ENCODE data around the gene NATD1. TPM values are rescaled to one million over a fixed set of nuclear protein-coding genes. Genes with fewer than 3 reads are reported as not detected.
"Not testable (repeated sequence)": the region's sequence is repeated elsewhere in the genome, so short reads cannot be mapped to it uniquely, and the experiment has no call there.

The NATD1 gene
- total and polyA plus RNA-seq, 4 donors: 1.4 to 24.5 (median 2.9) TPM

GRCh38 chr17:21228111-21228510, 25.1 kb downstream of the NATD1 start:
- DNase-seq (ENCODE audit: low spot score): no peak
- TF ChIP-seq, protein P1, sequence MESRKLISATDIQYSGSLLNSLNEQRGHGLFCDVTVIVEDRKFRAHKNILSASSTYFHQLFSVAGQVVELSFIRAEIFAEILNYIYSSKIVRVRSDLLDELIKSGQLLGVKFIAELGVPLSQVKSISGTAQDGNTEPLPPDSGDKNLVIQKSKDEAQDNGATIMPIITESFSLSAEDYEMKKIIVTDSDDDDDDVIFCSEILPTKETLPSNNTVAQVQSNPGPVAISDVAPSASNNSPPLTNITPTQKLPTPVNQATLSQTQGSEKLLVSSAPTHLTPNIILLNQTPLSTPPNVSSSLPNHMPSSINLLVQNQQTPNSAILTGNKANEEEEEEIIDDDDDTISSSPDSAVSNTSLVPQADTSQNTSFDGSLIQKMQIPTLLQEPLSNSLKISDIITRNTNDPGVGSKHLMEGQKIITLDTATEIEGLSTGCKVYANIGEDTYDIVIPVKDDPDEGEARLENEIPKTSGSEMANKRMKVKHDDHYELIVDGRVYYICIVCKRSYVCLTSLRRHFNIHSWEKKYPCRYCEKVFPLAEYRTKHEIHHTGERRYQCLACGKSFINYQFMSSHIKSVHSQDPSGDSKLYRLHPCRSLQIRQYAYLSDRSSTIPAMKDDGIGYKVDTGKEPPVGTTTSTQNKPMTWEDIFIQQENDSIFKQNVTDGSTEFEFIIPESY (IDR thresholded peaks at IDR 0.05): no peak
- no peak for TF ChIP-seq SP1 (IDR thresholded peaks at IDR 0.05)
- TF ChIP-seq EGR1 (IDR thresholded peaks at IDR 0.05; ENCODE audit: low read depth in 2 of 2): no peak
- no peak for TF ChIP-seq FOXA1 (IDR thresholded peaks at IDR 0.05)
- TF ChIP-seq GABPA (IDR thresholded peaks at IDR 0.05 in 1 of 2, conservative IDR thresholded peaks at IDR 0.05 in 1 of 2): no peak
- no peak for TF ChIP-seq FOXA2 (IDR thresholded peaks at IDR 0.05)
- TF ChIP-seq CTCF (IDR thresholded peaks at IDR 0.05; ENCODE audit: low read depth, low read length, missing input control): no peak
- no peak for TF ChIP-seq HNF4G (IDR thresholded peaks at IDR 0.05)
- TF ChIP-seq MAX (IDR thresholded peaks at IDR 0.05): no peak
- TF ChIP-seq, protein P2, sequence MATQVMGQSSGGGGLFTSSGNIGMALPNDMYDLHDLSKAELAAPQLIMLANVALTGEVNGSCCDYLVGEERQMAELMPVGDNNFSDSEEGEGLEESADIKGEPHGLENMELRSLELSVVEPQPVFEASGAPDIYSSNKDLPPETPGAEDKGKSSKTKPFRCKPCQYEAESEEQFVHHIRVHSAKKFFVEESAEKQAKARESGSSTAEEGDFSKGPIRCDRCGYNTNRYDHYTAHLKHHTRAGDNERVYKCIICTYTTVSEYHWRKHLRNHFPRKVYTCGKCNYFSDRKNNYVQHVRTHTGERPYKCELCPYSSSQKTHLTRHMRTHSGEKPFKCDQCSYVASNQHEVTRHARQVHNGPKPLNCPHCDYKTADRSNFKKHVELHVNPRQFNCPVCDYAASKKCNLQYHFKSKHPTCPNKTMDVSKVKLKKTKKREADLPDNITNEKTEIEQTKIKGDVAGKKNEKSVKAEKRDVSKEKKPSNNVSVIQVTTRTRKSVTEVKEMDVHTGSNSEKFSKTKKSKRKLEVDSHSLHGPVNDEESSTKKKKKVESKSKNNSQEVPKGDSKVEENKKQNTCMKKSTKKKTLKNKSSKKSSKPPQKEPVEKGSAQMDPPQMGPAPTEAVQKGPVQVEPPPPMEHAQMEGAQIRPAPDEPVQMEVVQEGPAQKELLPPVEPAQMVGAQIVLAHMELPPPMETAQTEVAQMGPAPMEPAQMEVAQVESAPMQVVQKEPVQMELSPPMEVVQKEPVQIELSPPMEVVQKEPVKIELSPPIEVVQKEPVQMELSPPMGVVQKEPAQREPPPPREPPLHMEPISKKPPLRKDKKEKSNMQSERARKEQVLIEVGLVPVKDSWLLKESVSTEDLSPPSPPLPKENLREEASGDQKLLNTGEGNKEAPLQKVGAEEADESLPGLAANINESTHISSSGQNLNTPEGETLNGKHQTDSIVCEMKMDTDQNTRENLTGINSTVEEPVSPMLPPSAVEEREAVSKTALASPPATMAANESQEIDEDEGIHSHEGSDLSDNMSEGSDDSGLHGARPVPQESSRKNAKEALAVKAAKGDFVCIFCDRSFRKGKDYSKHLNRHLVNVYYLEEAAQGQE (IDR thresholded peaks at IDR 0.05): no peak
- no peak for TF ChIP-seq JUND (IDR thresholded peaks at IDR 0.05)
- no peak for TF ChIP-seq RAD21 (IDR thresholded peaks at IDR 0.05)
- TF ChIP-seq RXRA (IDR thresholded peaks at IDR 0.05): no peak
- no peak for TF ChIP-seq TAF1 (conservative IDR thresholded peaks at IDR 0.05)
- TF ChIP-seq HNF4A (conservative IDR thresholded peaks at IDR 0.05): no peak
- TF ChIP-seq YY1 (IDR thresholded peaks at IDR 0.05): no peak
- no peak for TF ChIP-seq NR2F2 (IDR thresholded peaks at IDR 0.05)
- TF ChIP-seq, protein P3, sequence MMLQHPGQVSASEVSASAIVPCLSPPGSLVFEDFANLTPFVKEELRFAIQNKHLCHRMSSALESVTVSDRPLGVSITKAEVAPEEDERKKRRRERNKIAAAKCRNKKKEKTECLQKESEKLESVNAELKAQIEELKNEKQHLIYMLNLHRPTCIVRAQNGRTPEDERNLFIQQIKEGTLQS (IDR thresholded peaks at IDR 0.05): no peak
- 82% methylated on average over 4 of the region's 4 CpGs for WGBS
- Histone ChIP-seq H3K4me3 (ENCODE audit: low read depth in 1 of 3, low read length in 3 of 3) (no peak overlapping the region), H3K9me3 (ENCODE audit: control insufficient read depth in 4 of 4, low read length in 3 of 4) (peaks cover 0 to 2% (median 0%) of the 10 kb centered on the region in 4 donors), H3K9ac (ENCODE audit: low read depth in 1 of 2, low read length in 2 of 2) (no peak overlapping the region), H3K27ac (ENCODE audit: low read depth in 1 of 2, low read length in 2 of 2) (no peak overlapping the region), H3K27me3 (ENCODE audit: control insufficient read depth in 4 of 4, insufficient read depth in 4 of 4, low read length in 3 of 4) (no peaks in the 10 kb centered on the region), H3K4me1 (ENCODE audit: control insufficient read depth in 4 of 4, insufficient read depth in 4 of 4, low read length in 3 of 4) (no peaks in the 10 kb centered on the region), H3K36me3 (ENCODE audit: control insufficient read depth in 4 of 4, insufficient read depth in 3 of 4, low read depth in 1 of 4, low read length in 3 of 4) (no peaks in the 10 kb centered on the region)

- H3K9ac ChIP-seq (ENCODE audit: low read depth in 1 of 2, low read length in 2 of 2); H3K9me3 ChIP-seq (ENCODE audit: control insufficient read depth in 4 of 4, low read length in 3 of 4); H3K27me3 ChIP-seq (ENCODE audit: control insufficient read depth in 4 of 4, insufficient read depth in 4 of 4, low read length in 3 of 4); H3K4me1 ChIP-seq (ENCODE audit: control insufficient read depth in 4 of 4, insufficient read depth in 4 of 4, low read length in 3 of 4); H3K4me3 ChIP-seq (ENCODE audit: low read depth in 1 of 3, low read length in 3 of 3); H3K27ac ChIP-seq (ENCODE audit: low read depth in 1 of 2, low read length in 2 of 2); H3K36me3 ChIP-seq (ENCODE audit: control insufficient read depth in 4 of 4, insufficient read depth in 3 of 4, low read depth in 1 of 4, low read length in 3 of 4); DNase-seq (ENCODE audit: low spot score): not testable (repeated sequence)
- WGBS: 94% methylated on average over 11 of the region's 11 CpGs
Measured at GRCh38 chr17:21227277-21227676, 25.9 kb downstream of the NATD1 start.

Data from liver (tissue), 9 donors.